ENCODE measurements around the gene DLG2. TPM values are rescaled to one million over a fixed set of nuclear protein-coding genes. Genes with fewer than 3 reads are reported as not detected.
"Not testable (repeated sequence)": the region's sequence is repeated elsewhere in the genome, so short reads cannot be mapped to it uniquely, and the experiment has no call there.

DLG2 gene
- total and polyA plus RNA-seq, 7 donors, result 0.60 to 25.8 (median 9.7) TPM; not detected in 1

GRCh38 chr11:85626496-85626895 is 648 bp downstream of the DLG2 start:
- DNase-seq, result peak; percentile 69
- WGBS, 2 donors, result 63 to 74% methylated on average over 2 of the region's 2 CpGs
- H3K4me3 ChIP-seq, result peak overlapping the region; percentile 58 to 90 (median 68)
- H3K4me1 ChIP-seq, result peaks cover 0 to 30% (median 27%) of the 10 kb centered on the region in 4 donors
- H3K9me3 ChIP-seq, result no peaks in the 10 kb centered on the region
- TF ChIP-seq EP300 (IDR thresholded peaks at IDR 0.05) (no peak), POLR2A (IDR thresholded peaks at IDR 0.05) (no peak), CTCF (IDR thresholded peaks at IDR 0.05) (no peak), POLR2AphosphoS5 (IDR thresholded peaks at IDR 0.05) (no peak)
- H3K36me3 ChIP-seq, result peaks cover 0 to 9% (median 0%) of the 10 kb centered on the region in 4 donors
- H3K27me3 ChIP-seq, result no peaks in the 10 kb centered on the region
- intact Hi-C loops (cut with DNase I), result loop anchor here (5.0 kb wide), 1 partner anchor 61 kb away; the partner anchor contains the start of gene CCDC89
- H3K27ac ChIP-seq, result peak overlapping the region; percentile 88 to 98 (median 96)

GRCh38 chr11:85620256-85620655 is 6.9 kb downstream of the DLG2 start:
- DNase-seq, result no peak
- no peak overlapping the region for H3K4me3 ChIP-seq
- H3K27me3 ChIP-seq, result no peaks in the 10 kb centered on the region
- H3K4me1 ChIP-seq, result peaks cover 0 to 5% (median 0%) of the 10 kb centered on the region in 4 donors
- no peaks in the 10 kb centered on the region for H3K9me3 ChIP-seq
- WGBS, 2 donors, result 79 to 83% methylated on average over 3 of the region's 3 CpGs
- intact Hi-C loops (cut with DNase I), result no loop called here
- TF ChIP-seq POLR2AphosphoS5 (IDR thresholded peaks at IDR 0.05) (no peak), EP300 (IDR thresholded peaks at IDR 0.05) (no peak)
- H3K36me3 ChIP-seq, result peaks cover 0 to 5% (median 0%) of the 10 kb centered on the region in 4 donors
- no peak overlapping the region for H3K27ac ChIP-seq

- Histone ChIP-seq H3K9me3 (no peaks in the 10 kb centered on the region), H3K36me3 (peaks cover 0 to 5% (median 0%) of the 10 kb centered on the region in 4 donors), H3K4me1 (no peaks in the 10 kb centered on the region), H3K4me3 (no peak overlapping the region), H3K27ac (no peak overlapping the region), H3K27me3 (no peaks in the 10 kb centered on the region)
- TF ChIP-seq CTCF (IDR thresholded peaks at IDR 0.05) (no peak), POLR2A (IDR thresholded peaks at IDR 0.05) (no peak), POLR2AphosphoS5 (IDR thresholded peaks at IDR 0.05) (no peak), EP300 (IDR thresholded peaks at IDR 0.05) (no peak)
- intact Hi-C loops (cut with DNase I), result no loop called here
- DNase-seq, result no peak
- 92 to 94% methylated on average over 6 of the region's 6 CpGs for WGBS, 2 donors
Observed at GRCh38 chr11:85619499-85619898, 7.6 kb downstream of the DLG2 start.

GRCh38 chr11:85611643-85612042 is 15.5 kb downstream of the DLG2 start:
- H3K36me3 ChIP-seq; H3K4me3 ChIP-seq; H3K27ac ChIP-seq; intact Hi-C loops (cut with DNase I); DNase-seq; H3K27me3 ChIP-seq; H3K4me1 ChIP-seq; H3K9me3 ChIP-seq: not testable (repeated sequence)
- 57 to 81% methylated on average over 2 of the region's 2 CpGs for WGBS, 2 donors

- intact Hi-C loops (cut with DNase I); H3K36me3 ChIP-seq; H3K4me1 ChIP-seq; DNase-seq; H3K27me3 ChIP-seq; H3K27ac ChIP-seq; H3K4me3 ChIP-seq; H3K9me3 ChIP-seq: not testable (repeated sequence)
- WGBS, 2 donors, result 68 to 73% methylated on average over 2 of the region's 2 CpGs
Observed at GRCh38 chr11:85609286-85609685, 17.9 kb downstream of the DLG2 start.

- H3K9me3 ChIP-seq; DNase-seq; H3K4me3 ChIP-seq; H3K36me3 ChIP-seq; H3K27ac ChIP-seq; H3K4me1 ChIP-seq; H3K27me3 ChIP-seq; intact Hi-C loops (cut with DNase I): not testable (repeated sequence)
Observed at GRCh38 chr11:85608621-85609020, 18.5 kb downstream of the DLG2 start.

- H3K9me3 ChIP-seq; H3K36me3 ChIP-seq; intact Hi-C loops (cut with DNase I); H3K27me3 ChIP-seq; H3K4me1 ChIP-seq; H3K27ac ChIP-seq; H3K4me3 ChIP-seq; DNase-seq: not testable (repeated sequence)
- 96 to 97% methylated on average over 3 of the region's 3 CpGs for WGBS, 2 donors
Observed at GRCh38 chr11:85606237-85606636, 20.9 kb downstream of the DLG2 start.

All from sigmoid colon (tissue), 7 donors.